Psoas muscle (tissue), 8 donors: Measurements from ENCODE around the gene SAMMSON. TPM values are rescaled to one million over a fixed set of nuclear protein-coding genes. Genes with fewer than 3 reads are reported as not detected.

ENCODE experiments used
- ATAC-seq, 4 donors: fragments of 200-7000 bp; cut with Tn5 transposase; one replicate each; pipeline ENCODE4 v1.9.1; 2020; ENCODE audit warnings: moderate library complexity in 3 of 4, mild to moderate bottlenecking in 2 of 4
- DNase-seq, 2 donors: peaks; one replicate each; pipeline ENCODE4 v3.0.0-alpha.2; 2020
- H3K27ac ChIP-seq: fragments of 200-600 bp; one replicate; pipeline ENCODE4 v1.8.0; 2022
- H3K27me3 ChIP-seq, 3 donors: fragments of 200-600 bp in 1 of 3; one replicate each; pipeline versions ENCODE4 v1.6.1 to v1.8.0; 2013 to 2022; ENCODE audit warnings: low read length in 2 of 3, mild to moderate bottlenecking in 2 of 3, moderate library complexity in 1 of 3; ENCODE audit not compliant: insufficient read depth in 3 of 3
- H3K36me3 ChIP-seq, 2 donors: fragments of 200-600 bp in 1 of 2; one replicate each; pipeline versions ENCODE4 v1.6.1 to v1.8.0; 2013 to 2022; ENCODE audit warnings: low read depth in 1 of 2, mild to moderate bottlenecking in 1 of 2, moderate library complexity in 1 of 2; ENCODE audit not compliant: insufficient read depth in 1 of 2
- H3K4me1 ChIP-seq: fragments of 200-600 bp; one replicate; pipeline ENCODE4 v1.8.0; 2022
- H3K4me3 ChIP-seq: fragments of 200-600 bp; one replicate; pipeline ENCODE4 v1.8.0; 2022; ENCODE audit warnings: mild to moderate bottlenecking
- H3K9me3 ChIP-seq: fragments of 200-600 bp; one replicate; pipeline ENCODE4 v1.8.0; 2022
- CTCF ChIP-seq: fragments of 200-600 bp; IDR thresholded peaks from one replicate; pipeline ENCODE4 v1.8.0; 2022; ENCODE audit warnings: antibody characterized with exemption
- WGBS, 3 donors: extraction: QIAGEN DNeasy Blood & Tissue Kit; methylation state at CpG; one replicate each; pipeline versions ENCODE4 v1.1.6 to v1.1.7; 2013; 5-methylcytosine and 5-hydroxymethylcytosine counted together
- intact Hi-C, 2 donors: fragments of 100-400 bp; cut with DNase I; formaldehyde crosslinking; loops; one replicate each; pipeline versions ENCODE4 v1.11.0 to v1.14.2; 2022
- polyA plus RNA-seq, 3 donors: library from polyadenylated mRNA; stranded (reverse); fragments of 200-250 nt; gene quantifications; one replicate each; pipeline ENCODE4 v1.2.3, GENCODE V29; 2013
- total RNA-seq, 4 donors: library from RNA; stranded (reverse); fragmentation: NEBNext Ultra II Directional in 2 of 4; extraction: Animal tissue kit (Norgen Biotek cat#: 25700) in 2 of 4; gene quantifications; one replicate each; pipeline versions ENCODE4 v1.2.1 to v1.2.4, GENCODE V29; 2021 to 2023
- donor health status: healthy with polysubstance abuse.
- donor health status: DM: no; HTN: no; CAD: no; lungs with moderate emphysema.
- donor health status: Bipolar disorder and iron deficiency.
- donor health status: healthy.
- donor health status: DM: yes; HTN: yes; CAD: no.
- donor health status: DM: no; HTN: no; CAD: no.
- donor health status: DM: no; HTN: no; CAD: no.
- donor health status: DM: yes; HTN: yes; CAD: no.

The SAMMSON gene
- total and polyA plus RNA-seq, 7 donors: not detected

GRCh38 chr3:70078778-70079177 is 79.2 kb downstream of the SAMMSON start:
- intact Hi-C loops: no loop called here
- 57 to 66% (median 58%) methylated on average over 3 of the region's 3 CpGs for WGBS, 3 donors
- no peak overlapping the region for H3K27ac ChIP-seq

GRCh38 chr3:70085613-70086012 is 86.1 kb downstream of the SAMMSON start:
- Histone ChIP-seq H3K27me3 (peaks cover 0 to 2% (median 0%) of the 10 kb centered on the region in 3 donors), H3K4me1 (no peaks in the 10 kb centered on the region), H3K36me3 (no peaks in the 10 kb centered on the region), H3K4me3 (no peak overlapping the region), H3K27ac (no peak overlapping the region), H3K9me3 (no peaks in the 10 kb centered on the region)
- ATAC-seq (no peak), DNase-seq (no peak)
- intact Hi-C loops: no loop called here
- TF ChIP-seq CTCF: no peak

More at GRCh38 chr3:70078778-70079177, 79.2 kb downstream of the SAMMSON start:
- Histone ChIP-seq H3K4me1 (no peaks in the 10 kb centered on the region), H3K4me3 (no peak overlapping the region), H3K36me3 (no peaks in the 10 kb centered on the region), H3K9me3 (no peaks in the 10 kb centered on the region), H3K27me3 (peaks cover 0 to 9% (median 6%) of the 10 kb centered on the region in 3 donors)
- no peak for DNase-seq
- ATAC-seq: no peak
- no peak for TF ChIP-seq CTCF

GRCh38 chr3:70086336-70086735 is 86.8 kb downstream of the SAMMSON start:
- DNase-seq (no peak), ATAC-seq (no peak)
- H3K27ac ChIP-seq: no peak overlapping the region
- no peaks in the 10 kb centered on the region for H3K4me1 ChIP-seq
- 46 to 77% (median 59%) methylated on average over 2 of the region's 2 CpGs for WGBS, 3 donors
- H3K27me3 ChIP-seq: peaks cover 0 to 2% (median 0%) of the 10 kb centered on the region in 3 donors
- intact Hi-C loops: no loop called here
- H3K9me3 ChIP-seq: no peaks in the 10 kb centered on the region
- no peak for TF ChIP-seq CTCF
- H3K36me3 ChIP-seq: no peaks in the 10 kb centered on the region
- H3K4me3 ChIP-seq: no peak overlapping the region

- H3K27me3 ChIP-seq: no peaks in the 10 kb centered on the region
- no peaks in the 10 kb centered on the region for H3K4me1 ChIP-seq
- no peak for DNase-seq
- TF ChIP-seq CTCF: no peak
- ATAC-seq: no peak
- no peaks in the 10 kb centered on the region for H3K9me3 ChIP-seq
- H3K27ac ChIP-seq: no peak overlapping the region
- H3K36me3 ChIP-seq: no peaks in the 10 kb centered on the region
- 17 to 28% (median 23%) methylated on average over 3 of the region's 3 CpGs for WGBS, 3 donors
- H3K4me3 ChIP-seq: no peak overlapping the region
- intact Hi-C loops: no loop called here
These were observed 90.9 kb downstream of the SAMMSON start for GRCh38 chr3:70090322-70090913.

GRCh38 chr3:70094197-70094596 is 94.7 kb downstream of the SAMMSON start:
- TF ChIP-seq CTCF: no peak
- Histone ChIP-seq H3K4me1 (no peaks in the 10 kb centered on the region), H3K4me3 (no peak overlapping the region), H3K27me3 (no peaks in the 10 kb centered on the region), H3K9me3 (no peaks in the 10 kb centered on the region), H3K36me3 (no peaks in the 10 kb centered on the region), H3K27ac (no peak overlapping the region)
- DNase-seq (no peak), ATAC-seq (no peak)
- 80 to 87% (median 80%) methylated on average over 3 of the region's 3 CpGs for WGBS, 3 donors
- intact Hi-C loops: no loop called here
